ENCODE measurements around the gene POLR1A. TPM values are rescaled to one million over a fixed set of nuclear protein-coding genes. Genes with fewer than 3 reads are reported as not detected.

Gene POLR1A
- total RNA-seq, 1 donor from 2014 or later = 43.2 TPM

- DNase-seq (ENCODE audit: extremely low spot score, unreplicated experiment) = peak; percentile 65
- H3K9me3 Mint-ChIP-seq (ENCODE audit: unreplicated experiment) = no peaks in the 10 kb centered on the region
- no peaks in the 10 kb centered on the region for H3K27me3 Mint-ChIP-seq (ENCODE audit: unreplicated experiment)
- TF ChIP-seq CTCF (IDR thresholded peaks at IDR 0.05) = no peak
- H3K4me1 Mint-ChIP-seq (ENCODE audit: unreplicated experiment) = peaks cover 20% of the 10 kb centered on the region
- no peaks in the 10 kb centered on the region for H3K36me3 Mint-ChIP-seq (ENCODE audit: unreplicated experiment)
- no peak overlapping the region for H3K4me3 Mint-ChIP-seq (ENCODE audit: unreplicated experiment)
- H3K27ac Mint-ChIP-seq (ENCODE audit: unreplicated experiment) = no peak overlapping the region
Measured at GRCh38 chr2:85981579-85982247, 124.0 kb downstream of the POLR1A start.

GRCh38 chr2:85978883-85979780, 126.6 kb downstream of the POLR1A start:
- peaks cover 20% of the 10 kb centered on the region for H3K4me1 Mint-ChIP-seq (ENCODE audit: unreplicated experiment)
- DNase-seq (ENCODE audit: extremely low spot score, unreplicated experiment) = no peak
- no peaks in the 10 kb centered on the region for H3K36me3 Mint-ChIP-seq (ENCODE audit: unreplicated experiment)
- H3K27ac Mint-ChIP-seq (ENCODE audit: unreplicated experiment) = peak overlapping the region; percentile 23
- H3K9me3 Mint-ChIP-seq (ENCODE audit: unreplicated experiment) = no peaks in the 10 kb centered on the region
- no peak for TF ChIP-seq CTCF (IDR thresholded peaks at IDR 0.05)
- H3K27me3 Mint-ChIP-seq (ENCODE audit: unreplicated experiment) = no peaks in the 10 kb centered on the region
- no peak overlapping the region for H3K4me3 Mint-ChIP-seq (ENCODE audit: unreplicated experiment)

GRCh38 chr2:85976106-85976920, 129.4 kb downstream of the POLR1A start:
- DNase-seq (ENCODE audit: extremely low spot score, unreplicated experiment) = peak; percentile 62
- TF ChIP-seq CTCF (IDR thresholded peaks at IDR 0.05) = no peak
- Mint-ChIP-seq H3K4me3 (ENCODE audit: unreplicated experiment) (no peak overlapping the region), H3K27me3 (ENCODE audit: unreplicated experiment) (no peaks in the 10 kb centered on the region), H3K9me3 (ENCODE audit: unreplicated experiment) (peaks cover 5% of the 10 kb centered on the region), H3K36me3 (ENCODE audit: unreplicated experiment) (no peaks in the 10 kb centered on the region), H3K27ac (ENCODE audit: unreplicated experiment) (no peak overlapping the region), H3K4me1 (ENCODE audit: unreplicated experiment) (peaks cover 20% of the 10 kb centered on the region)

GRCh38 chr2:85975581-85975980, 130.1 kb downstream of the POLR1A start:
- DNase-seq (ENCODE audit: extremely low spot score, unreplicated experiment) = peak; percentile 71
- H3K27me3 Mint-ChIP-seq (ENCODE audit: unreplicated experiment) = no peaks in the 10 kb centered on the region
- no peak overlapping the region for H3K27ac Mint-ChIP-seq (ENCODE audit: unreplicated experiment)
- H3K4me1 Mint-ChIP-seq (ENCODE audit: unreplicated experiment) = peaks cover 20% of the 10 kb centered on the region
- no peak for TF ChIP-seq CTCF (IDR thresholded peaks at IDR 0.05)
- no peaks in the 10 kb centered on the region for H3K36me3 Mint-ChIP-seq (ENCODE audit: unreplicated experiment)
- H3K4me3 Mint-ChIP-seq (ENCODE audit: unreplicated experiment) = no peak overlapping the region
- H3K9me3 Mint-ChIP-seq (ENCODE audit: unreplicated experiment) = peaks cover 5% of the 10 kb centered on the region
